Activated CD4-positive, CD25-positive, alpha-beta regulatory T cell treated with anti-CD3 and anti-CD28 coated beads, Interleukin-2, amount 50 U/mL, for 16 hours (primary cell): ENCODE data around the gene GRAMD2B.
A peak's percentile ranks its signal among the peaks of the same experiment; 100 is the strongest.
"Not testable (repeated sequence)": the region's sequence is repeated elsewhere in the genome, so short reads cannot be mapped to it uniquely, and the experiment has no call there.

ENCODE experiments used
- DNase-seq: peaks from one replicate; pipeline ENCODE4 v3.0.0-alpha.2; 2020; ENCODE audit warnings: low read depth, low spot score

Gene GRAMD2B

DNA sequence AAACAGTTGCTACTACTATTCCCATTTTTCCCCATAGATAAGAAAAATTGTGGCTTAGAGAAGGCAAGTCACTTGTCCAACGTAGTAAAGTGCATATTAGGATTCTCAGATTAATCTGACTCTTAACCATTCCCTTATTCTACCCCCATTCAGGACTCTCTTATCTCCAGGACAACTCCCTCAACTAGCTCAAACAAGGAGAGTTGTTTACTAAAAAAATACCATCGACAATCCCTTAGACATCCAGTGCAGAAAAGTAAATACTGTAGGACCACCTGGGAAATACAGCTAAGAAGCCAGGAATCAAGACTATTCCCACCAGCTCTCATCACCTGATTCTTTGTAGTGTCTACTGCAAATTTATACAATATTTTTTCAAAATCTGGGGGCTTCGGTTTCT is 9.4 kb upstream of the GRAMD2B start:
- no peak for DNase-seq

DNA sequence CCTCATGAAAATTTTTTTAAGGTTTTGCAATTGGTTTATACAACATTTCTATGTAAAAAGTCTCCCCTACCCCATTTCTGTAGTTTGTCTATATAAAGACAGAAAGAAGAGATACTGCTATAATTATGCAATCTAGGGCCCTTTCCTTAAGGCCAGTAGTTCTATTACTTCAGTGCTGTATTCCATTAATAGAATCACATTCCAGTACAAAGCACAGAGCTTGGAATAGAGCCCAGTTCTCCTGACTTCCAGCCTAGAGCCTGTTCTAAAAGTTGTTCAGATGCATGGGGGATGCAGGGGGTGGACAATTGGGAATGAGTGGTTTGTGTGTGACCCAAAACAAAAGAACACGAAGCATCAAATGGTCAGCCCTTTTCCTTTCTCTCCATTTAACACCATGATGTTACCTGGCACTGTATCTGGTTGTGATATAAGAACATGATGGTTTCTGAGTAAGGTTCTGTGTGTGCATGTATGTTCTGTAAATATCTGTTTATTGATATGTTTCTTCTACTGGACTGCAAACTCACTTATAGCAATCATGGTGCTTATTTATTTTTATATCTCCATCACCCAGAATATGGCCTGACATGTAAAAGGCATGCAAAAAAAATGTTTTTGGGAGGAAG is 8.2 kb upstream of the GRAMD2B start:
- DNase-seq = no peak

DNA sequence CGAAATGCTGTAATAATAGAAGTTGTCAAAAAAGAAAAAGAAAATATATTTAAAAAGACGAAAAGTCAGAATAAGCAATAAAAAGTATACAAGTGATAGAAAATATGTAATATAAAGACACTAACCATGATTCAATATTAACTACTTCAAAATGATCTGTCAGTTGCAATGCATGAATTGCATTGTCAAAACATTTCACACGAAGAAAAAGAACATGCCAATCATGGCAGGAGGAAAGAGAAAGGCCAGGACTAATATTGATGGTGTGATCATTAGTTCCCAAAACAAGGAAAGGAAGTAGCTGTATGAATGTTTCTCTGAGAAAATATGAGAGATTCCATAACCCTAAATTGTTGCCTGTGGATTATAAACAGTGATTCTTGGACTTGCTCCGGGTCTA is 7.4 kb upstream of the GRAMD2B start:
- DNase-seq = no peak

GRCh38 chr5:126416266-126416925 is 6.8 kb upstream of the GRAMD2B start:
- DNase-seq = no peak

GRCh38 chr5:126417178-126417577 is 6.0 kb upstream of the GRAMD2B start:
- DNase-seq = no peak

DNA sequence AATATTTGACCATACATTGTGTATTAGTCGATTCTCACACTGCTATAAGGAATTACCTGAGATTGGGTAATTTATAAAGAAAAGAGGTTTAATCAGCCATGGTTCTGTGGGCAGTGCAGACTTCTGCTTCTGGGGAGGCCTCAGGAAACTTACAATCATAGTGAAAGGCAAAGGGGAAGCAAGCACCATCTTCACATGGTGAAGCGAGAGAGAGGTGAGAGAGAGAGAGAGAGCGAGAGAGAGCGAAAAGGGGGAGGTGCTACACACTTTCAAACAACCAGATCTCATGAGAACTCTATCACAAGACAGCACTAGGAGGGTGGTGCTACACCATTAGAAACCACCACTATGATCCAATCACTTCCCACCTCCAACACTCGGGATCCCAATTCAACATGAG is 4.1 kb upstream of the GRAMD2B start:
- DNase-seq = no peak

DNA sequence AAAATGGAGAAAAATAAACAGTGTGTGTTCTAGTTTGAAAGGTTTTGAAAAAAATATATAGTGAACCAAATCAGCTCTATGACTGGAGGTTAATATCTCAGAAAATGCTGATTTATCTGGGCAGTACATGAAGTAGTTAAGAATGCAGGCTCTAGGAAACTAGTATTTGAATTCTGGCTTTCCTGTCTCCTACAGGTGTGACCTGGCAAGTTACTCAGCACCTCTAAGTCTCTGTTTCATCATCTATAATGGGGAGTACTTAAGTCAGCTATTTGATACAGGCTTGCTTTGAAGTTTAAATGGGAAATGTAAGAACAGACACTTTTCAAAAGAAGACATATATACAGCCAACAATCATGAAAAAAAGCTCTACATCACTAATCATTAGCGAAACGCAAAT is 5.2 kb downstream of the GRAMD2B start:
- DNase-seq = no peak

DNA sequence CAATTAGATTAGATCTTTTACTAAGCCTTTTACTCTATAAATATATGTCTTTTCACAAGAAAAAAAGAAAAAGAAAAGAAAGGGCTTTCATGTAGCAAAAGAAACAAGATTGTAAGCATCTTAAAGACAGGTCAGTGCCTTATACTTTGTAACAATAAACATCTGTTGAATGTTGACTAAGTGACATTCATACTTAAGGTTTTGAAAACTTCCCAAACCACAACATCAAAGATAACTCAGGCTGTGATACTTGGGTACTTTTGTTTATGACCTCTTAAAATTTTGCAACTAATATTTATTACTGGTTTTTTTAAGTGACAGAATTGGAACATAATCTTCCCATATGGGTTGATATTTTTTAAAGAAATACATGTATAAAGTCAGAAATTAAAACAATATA is 7.4 kb downstream of the GRAMD2B start:
- DNase-seq = no peak

GRCh38 chr5:126433701-126434100 is 10.5 kb downstream of the GRAMD2B start:
- DNase-seq = no peak

DNA sequence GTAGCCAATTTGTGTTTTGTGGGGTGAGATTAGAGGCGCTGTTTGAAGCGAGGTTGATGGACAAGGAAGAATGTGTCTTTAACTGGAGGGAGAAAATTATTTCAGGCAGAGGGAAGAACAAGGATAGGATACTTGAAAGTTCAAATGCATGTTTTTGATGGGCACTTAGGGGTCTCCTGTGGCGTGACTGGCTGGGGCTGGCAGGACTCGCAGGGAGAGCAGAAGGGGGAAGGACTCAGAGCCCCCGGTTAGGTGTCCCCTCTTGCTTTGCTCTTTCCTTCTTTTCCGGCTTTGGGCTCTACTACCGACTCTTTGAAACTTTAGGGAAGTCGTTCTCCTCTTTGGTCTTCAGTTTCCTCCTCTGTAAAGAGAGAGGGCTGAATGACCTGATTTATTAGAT is 12.1 kb downstream of the GRAMD2B start:
- DNase-seq = no peak

DNA sequence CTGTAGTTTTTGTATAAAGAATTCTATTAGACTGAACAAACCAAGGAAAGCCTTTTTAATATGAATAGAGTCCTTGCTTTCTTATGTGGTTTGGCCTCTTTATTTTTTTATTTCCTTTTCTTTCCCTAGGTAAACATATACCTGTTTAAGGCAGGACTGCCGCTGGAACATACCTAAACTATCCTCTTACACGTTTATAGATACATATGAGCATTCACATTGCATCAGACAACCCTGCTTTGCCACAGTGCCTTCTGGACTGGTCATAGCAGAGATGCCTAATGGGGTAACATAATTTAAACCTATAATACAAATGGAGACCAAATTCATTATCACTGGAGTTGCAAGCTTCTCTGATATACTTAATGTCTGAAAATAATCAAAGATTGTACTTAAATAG is 12.5 kb downstream of the GRAMD2B start:
- no peak for DNase-seq

GRCh38 chr5:126437721-126438120 is 14.5 kb downstream of the GRAMD2B start:
- DNase-seq = no peak

DNA sequence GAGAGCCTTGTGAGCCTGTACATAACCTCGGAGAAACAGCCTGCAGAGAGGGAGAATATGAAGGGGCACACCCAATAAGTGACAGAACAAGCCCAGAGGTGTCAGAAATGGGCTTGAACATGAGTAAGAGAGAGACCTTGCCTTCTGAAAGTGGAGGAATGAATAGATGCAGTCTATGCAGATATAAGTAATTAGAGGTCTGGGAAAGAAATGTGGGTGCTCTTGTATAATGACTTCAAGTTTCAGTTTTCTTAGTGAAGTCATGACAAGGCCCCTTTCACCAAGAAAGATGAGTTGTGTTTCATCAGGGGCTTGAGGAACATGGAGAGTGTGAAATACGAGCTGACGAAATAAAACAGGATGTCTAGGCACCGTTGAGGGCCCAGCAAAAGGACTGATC is 15.1 kb downstream of the GRAMD2B start:
- no peak for DNase-seq

DNA sequence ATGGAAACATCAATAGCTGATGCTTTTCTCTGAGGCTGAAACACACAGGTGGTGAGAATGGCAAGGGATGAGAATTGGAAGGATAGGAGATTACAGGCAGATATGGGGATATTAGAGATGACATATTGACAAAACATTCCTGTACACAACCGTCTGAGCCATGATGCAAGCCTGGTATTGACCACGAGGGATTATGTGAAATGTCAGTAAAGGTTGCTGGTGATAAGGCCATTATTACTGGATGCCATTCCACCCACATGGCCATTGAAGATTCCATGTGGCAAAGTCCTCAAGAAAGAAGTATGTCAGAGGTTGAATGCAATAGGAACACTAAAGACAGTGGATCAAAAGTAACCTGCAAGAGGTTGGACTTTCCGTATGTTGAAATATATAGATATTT is 15.7 kb downstream of the GRAMD2B start:
- DNase-seq = no peak

DNA sequence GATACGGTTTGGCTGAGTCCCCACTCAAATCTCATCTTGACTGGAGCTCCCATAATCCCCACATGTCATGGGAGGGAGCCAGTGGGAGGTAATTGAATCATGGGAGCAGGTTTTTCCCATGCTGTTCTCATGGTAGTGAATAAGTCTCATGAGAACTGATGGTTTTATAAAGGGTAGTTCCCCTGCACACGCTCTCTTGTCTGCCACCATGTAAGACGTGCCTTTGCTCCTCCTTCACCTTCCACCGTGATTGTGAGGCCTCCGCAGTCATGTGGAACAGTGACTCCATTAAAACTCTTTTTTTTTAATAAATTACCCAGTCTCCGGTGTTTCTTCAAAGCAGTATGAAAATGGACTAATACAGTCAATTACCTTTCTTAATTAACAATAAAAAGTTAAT is 16.5 kb downstream of the GRAMD2B start:
- not testable (repeated sequence) for DNase-seq

DNA sequence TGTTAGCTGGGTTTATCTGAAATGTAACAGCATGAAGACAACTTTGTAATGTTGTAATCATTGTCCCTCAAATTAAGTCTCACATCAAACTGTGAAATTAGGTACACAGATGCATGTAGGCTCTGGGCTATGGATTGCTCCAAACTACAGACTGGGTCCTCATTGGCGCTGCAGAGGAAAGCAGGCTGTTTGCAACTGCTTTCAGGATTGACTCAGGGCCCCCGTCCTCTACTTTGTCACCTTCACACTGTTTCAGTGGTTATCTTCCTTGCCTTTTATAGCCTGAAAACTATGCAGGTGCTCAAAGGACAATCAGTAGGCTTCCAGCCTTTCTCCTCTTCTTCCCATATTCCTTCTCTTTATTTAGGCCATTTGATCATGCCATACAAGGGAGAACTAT is 18.0 kb downstream of the GRAMD2B start:
- no peak for DNase-seq

GRCh38 chr5:126443374-126443851 is 20.2 kb downstream of the GRAMD2B start:
- DNase-seq = no peak

DNA sequence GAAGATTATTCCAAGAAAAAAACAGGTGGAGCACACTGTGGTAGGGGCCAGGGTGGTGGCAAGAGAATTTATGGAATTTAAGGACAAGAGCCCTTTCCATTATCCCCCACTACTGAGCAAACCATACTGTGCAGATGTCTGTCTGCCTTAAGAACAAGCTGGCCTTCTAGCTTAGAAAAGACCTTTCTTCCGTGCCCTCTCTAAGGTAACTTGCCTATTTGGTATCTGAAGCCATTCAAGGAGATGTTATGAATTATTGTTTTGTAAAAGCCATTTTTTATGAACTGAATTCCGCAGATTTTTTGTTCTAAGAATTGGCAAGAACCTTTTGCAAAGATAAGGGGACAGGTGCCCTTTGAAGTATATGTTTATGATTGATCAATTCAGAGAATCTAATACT is 20.9 kb downstream of the GRAMD2B start:
- no peak for DNase-seq

- DNase-seq = no peak
Measured at GRCh38 chr5:126445502-126446174, 22.4 kb downstream of the GRAMD2B start.

DNA sequence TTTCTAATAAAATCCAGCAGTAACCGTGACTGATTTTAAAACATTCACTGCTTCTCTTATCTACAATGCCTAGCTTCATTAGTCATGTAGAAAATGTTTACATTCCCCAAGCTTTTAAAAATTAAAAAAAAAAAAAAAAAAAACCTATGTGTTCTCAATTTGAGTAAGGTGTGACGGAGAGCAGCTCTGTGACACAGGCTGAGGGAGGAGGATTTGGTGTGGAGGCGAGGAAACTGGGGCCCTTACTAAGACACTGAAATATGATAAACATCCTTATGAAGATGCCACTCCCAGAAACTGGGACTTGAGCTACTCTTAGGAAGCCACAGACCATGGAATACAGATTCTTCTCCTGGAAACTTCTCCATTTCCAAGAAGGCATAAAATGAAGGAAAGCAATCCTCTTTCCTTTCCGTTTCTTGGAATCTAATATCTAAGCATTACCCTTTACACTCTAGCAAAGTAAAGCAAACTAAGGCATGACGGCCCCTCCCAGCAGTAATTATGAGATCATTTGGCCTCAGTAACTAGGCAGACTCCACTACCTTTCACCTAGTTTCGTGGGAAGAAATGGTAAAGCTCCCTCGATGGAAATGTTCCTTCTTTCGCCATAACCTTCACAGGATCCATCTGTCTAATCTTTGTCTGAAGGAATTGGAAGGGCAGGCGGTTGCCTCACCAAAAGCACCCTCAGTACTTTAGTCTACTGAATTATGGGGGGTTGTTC is 23.5 kb downstream of the GRAMD2B start:
- peak; percentile 23 for DNase-seq

DNA sequence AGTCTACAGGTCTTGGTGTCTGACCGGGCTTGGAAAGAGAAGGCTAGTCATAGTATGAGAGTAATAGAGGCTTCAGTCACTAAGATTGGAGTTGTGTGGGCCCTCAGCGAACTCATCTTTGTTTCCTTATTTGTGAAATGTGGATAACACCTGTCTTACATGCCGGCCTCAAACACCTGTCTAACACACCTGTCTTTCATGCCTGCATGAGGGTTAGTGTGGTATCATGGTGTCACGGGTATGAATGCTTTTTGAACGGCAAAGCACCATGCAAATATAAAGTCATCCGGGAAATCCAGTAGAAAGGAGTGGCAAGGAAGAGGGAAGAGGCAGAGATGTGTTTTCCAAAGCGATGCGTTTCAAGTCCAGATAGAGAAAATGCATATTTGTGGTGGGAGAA is 25.5 kb downstream of the GRAMD2B start:
- DNase-seq = no peak

DNA sequence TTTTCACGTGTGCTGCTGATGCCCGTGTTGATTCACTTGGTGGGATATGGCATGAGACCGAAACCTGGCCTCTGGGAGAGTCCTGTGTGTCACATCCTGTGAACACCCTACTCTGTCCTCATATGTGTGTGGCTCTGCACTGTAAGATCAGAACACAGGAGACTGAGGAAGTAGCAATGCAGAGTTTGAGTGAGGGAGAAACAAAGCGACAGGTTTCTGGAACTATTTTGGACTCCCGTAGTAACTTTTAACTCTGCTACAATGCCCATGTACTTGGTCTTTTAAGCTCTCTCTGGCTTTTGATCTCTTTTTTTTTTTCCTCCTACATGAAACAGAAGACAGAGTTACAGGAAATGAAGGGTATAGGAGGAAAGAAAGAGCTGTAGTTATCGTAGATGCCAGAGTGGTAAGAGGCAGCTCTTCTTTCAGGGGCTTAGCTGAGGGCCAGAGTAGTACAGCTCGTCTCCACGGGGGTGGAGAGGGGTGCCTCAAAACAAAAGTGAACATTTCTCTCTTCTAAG is 26.6 kb downstream of the GRAMD2B start:
- peak; percentile 28 for DNase-seq
